Uterus (tissue), 2 donors: ENCODE measurements around the gene TFF2.

Source experiments
- CTCF ChIP-seq, 4 experiments: fragments of 200-600 bp in 2 of 4; fragments of 450-650 bp in 2 of 4; sonication (generic) in 2 of 4; IDR thresholded peaks; one replicate each; pipeline ENCODE4 v1.5.1; 2016 to 2019; ENCODE audit warnings: antibody characterized with exemption in 4 of 4, mild to moderate bottlenecking in 2 of 4, moderate library complexity in 1 of 4
- POLR2A ChIP-seq, 2 donors: fragments of 450-650 bp; IDR thresholded peaks; one replicate each; pipeline ENCODE4 v1.6.1; 2016; ENCODE audit warnings: antibody characterized with exemption in 2 of 2, mild to moderate bottlenecking in 1 of 2, moderate library complexity in 1 of 2

- TF ChIP-seq POLR2A (IDR thresholded peaks at IDR 0.05) (no peak), CTCF (IDR thresholded peaks at IDR 0.05) (no peak)
Measured at GRCh38 chr21:42377951-42378340, 27.2 kb upstream of the TFF2 start.
